Measurements from ENCODE around the gene KIF5A.

DNA sequence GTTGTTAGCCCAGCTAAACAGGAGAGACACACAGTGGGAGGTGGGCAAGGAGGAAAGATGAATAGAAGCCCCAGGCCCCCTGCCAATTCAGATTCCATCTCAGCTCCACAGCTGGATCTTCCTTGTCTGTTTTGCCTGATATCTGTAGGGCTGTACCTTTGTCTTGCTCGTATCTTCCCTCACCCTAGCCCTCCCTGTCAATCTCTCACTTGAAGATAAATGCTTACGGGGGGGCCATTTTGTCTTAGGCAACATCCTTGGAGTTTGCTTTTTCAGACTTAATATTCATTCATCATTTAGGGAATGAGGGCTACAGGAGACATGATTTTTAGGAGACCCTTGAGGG, 2.4 kb downstream of the KIF5A start:
- TF ChIP-seq, protein P1, sequence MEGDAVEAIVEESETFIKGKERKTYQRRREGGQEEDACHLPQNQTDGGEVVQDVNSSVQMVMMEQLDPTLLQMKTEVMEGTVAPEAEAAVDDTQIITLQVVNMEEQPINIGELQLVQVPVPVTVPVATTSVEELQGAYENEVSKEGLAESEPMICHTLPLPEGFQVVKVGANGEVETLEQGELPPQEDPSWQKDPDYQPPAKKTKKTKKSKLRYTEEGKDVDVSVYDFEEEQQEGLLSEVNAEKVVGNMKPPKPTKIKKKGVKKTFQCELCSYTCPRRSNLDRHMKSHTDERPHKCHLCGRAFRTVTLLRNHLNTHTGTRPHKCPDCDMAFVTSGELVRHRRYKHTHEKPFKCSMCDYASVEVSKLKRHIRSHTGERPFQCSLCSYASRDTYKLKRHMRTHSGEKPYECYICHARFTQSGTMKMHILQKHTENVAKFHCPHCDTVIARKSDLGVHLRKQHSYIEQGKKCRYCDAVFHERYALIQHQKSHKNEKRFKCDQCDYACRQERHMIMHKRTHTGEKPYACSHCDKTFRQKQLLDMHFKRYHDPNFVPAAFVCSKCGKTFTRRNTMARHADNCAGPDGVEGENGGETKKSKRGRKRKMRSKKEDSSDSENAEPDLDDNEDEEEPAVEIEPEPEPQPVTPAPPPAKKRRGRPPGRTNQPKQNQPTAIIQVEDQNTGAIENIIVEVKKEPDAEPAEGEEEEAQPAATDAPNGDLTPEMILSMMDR (IDR thresholded peaks at IDR 0.05; ENCODE audit: low read depth, low read length, poor library complexity, severe bottlenecking) = no peak
- TF ChIP-seq EZH2phosphoT487 (IDR thresholded peaks at IDR 0.05; ENCODE audit: borderline replicate concordance, low read length) = no peak
